HG03378 (cell line): ENCODE results near the gene HPCAL4.

Source experiments
- ATAC-seq: cut with Tn5 transposase; IDR thresholded peaks from one replicate; pipeline ENCODE4 v1.9.1; 2021; ENCODE audit warnings: mild to moderate bottlenecking, moderate library complexity; ENCODE audit not compliant: unreplicated experiment

Gene HPCAL4

DNA sequence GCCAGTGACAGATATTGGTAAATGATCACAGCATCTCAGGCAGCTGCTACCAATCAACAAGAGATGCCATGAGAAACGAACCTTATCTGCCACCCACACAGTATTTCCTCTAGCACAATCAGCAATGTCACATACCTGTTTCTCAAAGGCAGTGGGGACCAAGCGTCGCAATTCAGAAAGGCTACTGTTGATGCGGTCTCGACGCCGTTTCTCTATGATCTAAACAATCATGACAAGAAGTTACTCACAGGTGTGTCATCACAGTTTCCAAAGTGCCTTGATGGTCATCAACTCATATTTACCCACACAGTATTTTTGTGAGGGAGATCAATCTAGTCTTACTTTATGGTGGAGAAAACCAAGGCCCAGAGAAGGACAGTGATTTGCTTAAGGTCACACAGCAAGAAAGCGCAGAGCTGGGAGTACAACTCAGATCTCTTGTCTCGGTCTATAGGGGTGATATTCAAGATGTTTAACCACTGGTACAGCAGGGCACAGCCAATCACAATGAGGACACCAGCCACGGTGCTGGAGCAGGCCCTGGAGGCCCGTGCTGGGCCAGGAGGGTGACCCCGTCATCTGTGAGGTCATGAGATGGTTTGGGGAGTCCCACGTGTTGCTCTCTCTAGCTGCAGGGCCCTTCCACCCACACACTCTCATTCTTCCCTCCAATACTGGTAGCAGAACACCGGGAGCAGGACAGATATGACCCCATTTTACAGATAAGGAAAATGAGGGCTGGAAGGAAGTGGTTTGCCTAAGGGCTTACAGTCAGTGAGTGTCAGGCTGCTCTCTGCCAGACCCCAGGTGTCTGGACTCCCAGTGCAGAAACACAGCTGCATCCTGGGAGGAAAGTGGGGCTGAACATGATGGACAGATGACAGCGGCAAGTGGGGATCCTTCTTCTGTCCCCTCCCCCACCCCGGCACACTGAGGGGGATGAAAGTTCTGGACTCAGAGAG, 59.6 kb downstream of the HPCAL4 start:
- ATAC-seq, result no peak

DNA sequence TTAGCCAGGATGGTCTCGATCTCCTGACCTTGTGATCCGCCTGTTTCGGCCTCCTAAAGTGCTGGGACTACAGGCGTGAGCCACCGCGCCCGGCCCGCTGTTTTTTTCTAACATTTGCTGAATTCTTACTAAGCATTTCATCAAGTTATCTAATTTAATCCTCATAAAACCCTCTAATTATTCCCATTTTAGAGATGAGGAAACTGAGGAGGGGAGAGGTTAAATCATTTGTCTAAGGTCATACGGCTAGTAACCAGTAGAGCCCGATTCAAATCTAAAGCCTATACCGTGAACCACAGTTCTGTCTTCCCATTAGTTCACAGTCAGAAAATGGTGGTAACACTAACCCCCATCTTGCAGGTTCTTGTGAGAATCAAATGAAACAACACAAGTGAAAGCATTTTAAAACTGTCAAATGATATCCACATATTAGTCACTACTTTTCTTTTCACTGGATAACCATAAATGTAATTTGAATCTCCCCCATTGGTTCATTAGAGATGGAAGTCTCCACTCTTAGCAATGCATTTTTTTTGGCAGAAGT, 62.4 kb downstream of the HPCAL4 start:
- no peak for ATAC-seq
